ENCODE measurements around the gene SLC11A2.

- no peak for TF ChIP-seq CTCF (IDR thresholded peaks at IDR 0.05)
- TF ChIP-seq EP300 (IDR thresholded peaks at IDR 0.05) = no peak
Observed at GRCh38 chr12:51008329-51009055, 17.7 kb downstream of the SLC11A2 start.
